HepG2 (cell line): ENCODE results near the gene RIPOR3. TPM values are rescaled to one million over a fixed set of nuclear protein-coding genes. Genes with fewer than 3 reads are reported as not detected.

Experiments
- ATF7 ChIP-seq, 2 experiments: fragments of 450-650 bp in 1 of 2; sonication (generic) in 1 of 2; formaldehyde crosslinking in 1 of 2; IDR thresholded peaks; 2 replicates each; pipeline versions ENCODE4 v1.4.0 to v1.6.1; 2016 to 2020; ENCODE audit warnings: antibody characterized with exemption in 1 of 2, mild to moderate bottlenecking in 1 of 2, missing genetic modification reagents in 1 of 2
- CSRNP2 ChIP-seq: sonication (generic); formaldehyde crosslinking; conservative IDR thresholded peaks from 2 replicates; pipeline ENCODE4 v1.8.0; 2022; ENCODE audit warnings: low read depth, missing genetic modification reagents
- DBP ChIP-seq: sonication (generic); formaldehyde crosslinking; IDR thresholded peaks from 2 replicates; pipeline ENCODE4 v1.4.0; 2020; ENCODE audit warnings: missing genetic modification reagents; ENCODE audit errors: not compliant biosample characterization
- GATAD2A ChIP-seq: IDR thresholded peaks from 2 replicates; pipeline ENCODE4 v1.6.1; 2016
- HHEX ChIP-seq: IDR thresholded peaks from 2 replicates; pipeline ENCODE4 v1.6.1; 2016; ENCODE audit warnings: control low read depth
- KAT8 ChIP-seq: IDR thresholded peaks from 2 replicates; pipeline ENCODE4 v1.6.1; 2016; ENCODE audit warnings: missing genetic modification reagents, missing compliant biosample characterization
- MAX ChIP-seq: IDR thresholded peaks from 2 replicates; pipeline ENCODE4 v1.6.1; 2012; ENCODE audit warnings: inconsistent platforms
- REL ChIP-seq: sonication (generic); formaldehyde crosslinking; conservative IDR thresholded peaks from 2 replicates; pipeline ENCODE4 v1.8.0; 2022; ENCODE audit warnings: mild to moderate bottlenecking, missing genetic modification reagents, moderate library complexity
- RELA ChIP-seq: sonication (generic); formaldehyde crosslinking; IDR thresholded peaks from 2 replicates; pipeline ENCODE4 v1.4.0; 2020; ENCODE audit warnings: missing genetic modification reagents
- RXRA ChIP-seq: sonication (generic); formaldehyde crosslinking; IDR thresholded peaks from 2 replicates; pipeline ENCODE4 v1.5.1; 2020; ENCODE audit warnings: missing genetic modification reagents
- SAP130 ChIP-seq: IDR thresholded peaks from 2 replicates; pipeline ENCODE4 v1.6.1; 2016; ENCODE audit warnings: low read depth
- SIN3B ChIP-seq: fragments of 150-350 bp; IDR thresholded peaks from 2 replicates; pipeline ENCODE4 v1.6.1; 2014; ENCODE audit warnings: low read length
- STAT5B ChIP-seq: sonication (generic); formaldehyde crosslinking; IDR thresholded peaks from 2 replicates; pipeline ENCODE4 v1.4.0; 2020; ENCODE audit warnings: missing genetic modification reagents
- TBX3 ChIP-seq: fragments of 450-650 bp; IDR thresholded peaks from 2 replicates; pipeline ENCODE4 v1.6.1; 2017; ENCODE audit warnings: antibody characterized with exemption, mild to moderate bottlenecking, inconsistent platforms, borderline replicate concordance
- TFAP4 ChIP-seq: sonication (generic); IDR thresholded peaks from 2 replicates; pipeline ENCODE4 v1.6.1; 2016; ENCODE audit warnings: low read depth, borderline replicate concordance
- ZNF232 ChIP-seq: sonication (generic); formaldehyde crosslinking; IDR thresholded peaks from 2 replicates; pipeline ENCODE4 v1.4.0; 2020; ENCODE audit warnings: missing genetic modification reagents, borderline replicate concordance
- ZNF234 ChIP-seq: sonication (generic); formaldehyde crosslinking; conservative IDR thresholded peaks from 2 replicates; pipeline ENCODE4 v1.5.1; 2020; ENCODE audit warnings: mild to moderate bottlenecking, missing genetic modification reagents
- ZNF263 ChIP-seq: sonication (generic); formaldehyde crosslinking; IDR thresholded peaks from 2 replicates; pipeline ENCODE4 v1.4.0; 2020; ENCODE audit warnings: missing genetic modification reagents
- ZNF432 ChIP-seq: sonication (generic); formaldehyde crosslinking; IDR thresholded peaks from 2 replicates; pipeline ENCODE4 v1.5.0; 2020; ENCODE audit warnings: missing genetic modification reagents, mild to moderate bottlenecking, borderline replicate concordance
- ZNF460 ChIP-seq: sonication (generic); formaldehyde crosslinking; IDR thresholded peaks from 2 replicates; pipeline ENCODE4 v1.5.1; 2020; ENCODE audit warnings: missing genetic modification reagents, mild to moderate bottlenecking, borderline replicate concordance
- ZNF569 ChIP-seq: sonication (generic); formaldehyde crosslinking; IDR thresholded peaks from 2 replicates; pipeline ENCODE4 v1.5.0; 2020; ENCODE audit warnings: mild to moderate bottlenecking, missing genetic modification reagents, moderate library complexity, borderline replicate concordance
- ZNF574 ChIP-seq: sonication (generic); formaldehyde crosslinking; IDR thresholded peaks from 2 replicates; pipeline ENCODE4 v1.4.0; 2020; ENCODE audit warnings: missing genetic modification reagents
- ZNF768 ChIP-seq: sonication (generic); formaldehyde crosslinking; IDR thresholded peaks from 2 replicates; pipeline ENCODE4 v1.4.0; 2020; ENCODE audit warnings: missing genetic modification reagents
- ZSCAN12 ChIP-seq: sonication (generic); formaldehyde crosslinking; IDR thresholded peaks from 2 replicates; pipeline ENCODE4 v1.9.0; 2021; ENCODE audit warnings: mild to moderate bottlenecking, missing genetic modification reagents
- polyA plus RNA-seq, 8 experiments: library from polyadenylated mRNA; depleted of rRNA in 3 of 8; stranded (reverse) in 7 of 8; unstranded in 1 of 8; fragments of >200 nt; fragmentation: Illumina TruSeq in 4 of 8; extraction: Trizol in 4 of 8; gene quantifications; 2 replicates each; pipeline versions ENCODE4 v1.2.1 to v1.2.3, GENCODE V29; 2011 to 2016; ENCODE audit warnings: low read depth in 4 of 8, missing spikeins in 1 of 8, mixed read lengths in 1 of 8; ENCODE audit not compliant: insufficient read depth in 1 of 8
- total RNA-seq, 5 experiments: library from RNA; depleted of rRNA; stranded (reverse); fragments of >200 nt; fragmentation: Illumina TruSeq; extraction: Trizol; gene quantifications; 2 replicates each; pipeline ENCODE4 v1.2.3, GENCODE V29; 2016; ENCODE audit warnings: low read depth in 1 of 5

Gene RIPOR3
- total and polyA plus RNA-seq, 2 of the 13 experiments (the other 11 are each of a cell fraction or from before 2014, with no cell fraction given), result 0.18 TPM; not detected in 1

GRCh38 chr20:50694379-50695134 lies 3.2 kb upstream of the RIPOR3 start (continued):
- TF ChIP-seq ZNF460 (CRISPR knock-in tag) (peak; percentile 59; the same call in 1 of the 2 replicates), ZNF263 (CRISPR knock-in tag) (no peak), DBP (no peak), ZNF432 (CRISPR knock-in tag) (no peak), KAT8 (CRISPR knock-in tag) (no peak), ATF7 (IDR thresholded peaks at IDR 0.05) (no peak), ATF7 (CRISPR knock-in tag; IDR thresholded peaks at IDR 0.05) (no peak), HHEX (CRISPR knock-in tag) (no peak), TBX3 (no peak), ZNF234 (no peak), RELA (CRISPR knock-in tag) (no peak), RXRA (no peak), ZSCAN12 (CRISPR knock-in tag) (no peak), ZNF574 (peak; percentile 32; the same call in 1 of the 2 replicates), ZNF569 (CRISPR knock-in tag) (no peak), TFAP4 (0 out of 2 replicates have a peak, but pooled peaks have one; percentile 36), ZNF232 (CRISPR knock-in tag) (no peak), STAT5B (CRISPR knock-in tag) (no peak), CSRNP2 (CRISPR knock-in tag) (no peak), SIN3B (no peak), REL (no peak), GATAD2A (peak; percentile 59), ZNF768 (CRISPR knock-in tag) (no peak), MAX (no peak), SAP130 (CRISPR knock-in tag) (no peak)
